CD4-positive, CD25-positive, alpha-beta regulatory T cell (primary cell): ENCODE results near the gene HAND1. TPM values are rescaled to one million over a fixed set of nuclear protein-coding genes. Genes with fewer than 3 reads are reported as not detected.
"Not testable (repeated sequence)": the region's sequence is repeated elsewhere in the genome, so short reads cannot be mapped to it uniquely, and the experiment has no call there.

Experiments
- ATAC-seq, 2 donors: fragments of 150-1000 bp; cut with Tn5 transposase; one replicate each; pipeline ENCODE4 v1.10.0; 2021; ENCODE audit warnings: low read depth in 2 of 2, moderate number of reproducible peaks in 2 of 2, moderate library complexity in 1 of 2
- DNase-seq, 3 donors: peaks; one replicate each; pipeline versions ENCODE4 v3.0.0 to v3.0.0-alpha.2; 2012 to 2022; ENCODE audit warnings: mixed read lengths in 1 of 3
- H3K27ac ChIP-seq: one replicate; pipeline ENCODE4 v1.7.0; 2013; ENCODE audit warnings: mild to moderate bottlenecking, low read length; ENCODE audit not compliant: insufficient read depth, poor library complexity, severe bottlenecking
- H3K27me3 ChIP-seq: one replicate; pipeline ENCODE4 v1.7.0; 2013; ENCODE audit warnings: low read length; ENCODE audit not compliant: control insufficient read depth, insufficient read depth
- H3K36me3 ChIP-seq: one replicate; pipeline ENCODE4 v1.7.0; 2013; ENCODE audit warnings: mild to moderate bottlenecking, low read length, moderate library complexity; ENCODE audit not compliant: control insufficient read depth, insufficient read depth
- H3K4me1 ChIP-seq: 2 replicates; pipeline ENCODE4 v1.7.0; 2013; ENCODE audit warnings: mild to moderate bottlenecking, low read length; ENCODE audit not compliant: insufficient read depth, control insufficient read depth, poor library complexity, severe bottlenecking
- H3K4me3 ChIP-seq: one replicate; pipeline ENCODE4 v1.7.0; 2013; ENCODE audit warnings: low read depth, mild to moderate bottlenecking, low read length, moderate library complexity
- H3K9me3 ChIP-seq, 2 experiments: 1 replicate in 1 of 2; 2 replicates in 1 of 2; pipeline ENCODE4 v1.7.0; 2013; ENCODE audit warnings: low read length in 2 of 2, mild to moderate bottlenecking in 1 of 2, moderate library complexity in 1 of 2; ENCODE audit not compliant: control insufficient read depth in 2 of 2
- H3K27ac Mint-ChIP-seq, 3 donors: one replicate each; pipeline ENCODE4 v1.8.0; 2020 to 2022; ENCODE audit warnings: mild to moderate bottlenecking in 3 of 3, mixed read lengths in 3 of 3, moderate library complexity in 2 of 3
- H3K27me3 Mint-ChIP-seq: one replicate; pipeline ENCODE4 v1.8.0; 2022; ENCODE audit warnings: mild to moderate bottlenecking, mixed read lengths
- H3K36me3 Mint-ChIP-seq: one replicate; pipeline ENCODE4 v1.8.0; 2020; ENCODE audit warnings: mixed read lengths
- H3K4me1 Mint-ChIP-seq, 4 donors: one replicate each; pipeline ENCODE4 v1.8.0; 2020 to 2022; ENCODE audit warnings: mixed read lengths in 4 of 4, mild to moderate bottlenecking in 1 of 4
- H3K4me3 Mint-ChIP-seq, 4 donors: one replicate each; pipeline ENCODE4 v1.8.0; 2020 to 2022; ENCODE audit warnings: mild to moderate bottlenecking in 4 of 4, mixed read lengths in 4 of 4, moderate library complexity in 3 of 4
- H3K9me3 Mint-ChIP-seq, 7 donors: one replicate each; pipeline ENCODE4 v1.8.0; 2020 to 2022; ENCODE audit warnings: mixed read lengths in 7 of 7, mild to moderate bottlenecking in 3 of 7, moderate library complexity in 2 of 7
- polyA plus RNA-seq, 4 donors: library from polyadenylated mRNA; unstranded; fragments of 300-500 nt; fragmentation: Illumina TruSeq; gene quantifications; one replicate each; pipeline ENCODE4 v1.2.3, GENCODE V29; 2021
- total RNA-seq: library from RNA; stranded (reverse); gene quantifications from one replicate; pipeline ENCODE4 v1.2.3, GENCODE V29; 2022

Gene HAND1
- total and polyA plus RNA-seq, 5 donors from 2014 or later, result not detected

DNA sequence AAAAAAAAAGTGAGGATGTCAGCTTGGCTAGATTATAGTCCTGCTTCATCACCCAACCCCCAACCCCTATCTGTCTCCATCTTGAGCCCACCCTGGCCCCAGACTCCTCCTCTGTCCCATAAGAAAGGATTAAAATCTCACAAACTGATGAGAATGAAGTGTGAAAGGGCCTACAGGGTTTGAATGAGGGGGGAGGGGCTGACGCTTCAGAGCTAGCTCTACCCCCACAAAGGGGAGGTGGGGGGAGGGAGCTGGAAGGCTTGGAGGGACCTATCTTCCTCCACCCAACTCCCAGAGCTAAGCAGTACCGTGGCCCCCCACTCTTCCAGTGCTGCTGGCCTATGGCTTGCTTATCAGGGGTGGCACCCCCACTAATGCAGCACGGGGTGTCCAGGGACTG, 43.7 kb upstream of the HAND1 start:
- ATAC-seq (no peak), DNase-seq (no peak)
- Mint-ChIP-seq H3K4me1 (peaks cover 0 to 1% (median 0%) of the 10 kb centered on the region in 4 donors), H3K36me3 (no peaks in the 10 kb centered on the region), H3K27me3 (peaks cover 46% of the 10 kb centered on the region), H3K9me3 (no peaks in the 10 kb centered on the region), H3K27ac (no peak overlapping the region), H3K4me3 (no peak overlapping the region)
- no peaks in the 10 kb centered on the region for H3K9me3 ChIP-seq
- H3K36me3 ChIP-seq, result no peaks in the 10 kb centered on the region
- H3K27me3 ChIP-seq, result peaks cover 2% of the 10 kb centered on the region
- H3K27ac ChIP-seq, result no peak overlapping the region
- H3K4me1 ChIP-seq, result no peaks in the 10 kb centered on the region
- no peak overlapping the region for H3K4me3 ChIP-seq

GRCh38 chr5:154520861-154521453, 42.9 kb upstream of the HAND1 start:
- Mint-ChIP-seq H3K9me3 (no peaks in the 10 kb centered on the region), H3K27me3 (peaks cover 43% of the 10 kb centered on the region), H3K4me3 (no peak overlapping the region), H3K27ac (no peak overlapping the region), H3K4me1 (peaks cover 0 to 1% (median 0%) of the 10 kb centered on the region in 4 donors), H3K36me3 (no peaks in the 10 kb centered on the region)
- Histone ChIP-seq H3K27me3 (peaks cover 2% of the 10 kb centered on the region), H3K4me3 (no peak overlapping the region), H3K9me3 (no peaks in the 10 kb centered on the region), H3K4me1 (no peaks in the 10 kb centered on the region), H3K27ac (no peak overlapping the region), H3K36me3 (no peaks in the 10 kb centered on the region)
- DNase-seq, result no peak
- ATAC-seq, result no peak

- Histone ChIP-seq H3K27me3 (peaks cover 4% of the 10 kb centered on the region), H3K9me3 (no peaks in the 10 kb centered on the region), H3K4me1 (no peaks in the 10 kb centered on the region), H3K4me3 (no peak overlapping the region), H3K36me3 (no peaks in the 10 kb centered on the region), H3K27ac (no peak overlapping the region)
- Mint-ChIP-seq H3K9me3 (no peaks in the 10 kb centered on the region), H3K27ac (no peak overlapping the region), H3K27me3 (peaks cover 38% of the 10 kb centered on the region), H3K4me3 (peak overlapping the region in 1 of 4 donors; percentile 18), H3K4me1 (peaks cover 0 to 1% (median 0%) of the 10 kb centered on the region in 4 donors), H3K36me3 (no peaks in the 10 kb centered on the region)
- DNase-seq (no peak), ATAC-seq (no peak)
Measured at GRCh38 chr5:154519359-154519758, 41.3 kb upstream of the HAND1 start.

GRCh38 chr5:154518438-154518867, 40.4 kb upstream of the HAND1 start:
- Mint-ChIP-seq H3K27ac (no peak overlapping the region), H3K36me3 (no peaks in the 10 kb centered on the region), H3K4me3 (no peak overlapping the region), H3K9me3 (peaks cover 0 to 1% (median 0%) of the 10 kb centered on the region in 7 donors), H3K4me1 (peaks cover 0 to 5% (median 2%) of the 10 kb centered on the region in 4 donors), H3K27me3 (peaks cover 36% of the 10 kb centered on the region)
- Histone ChIP-seq H3K9me3 (no peaks in the 10 kb centered on the region), H3K27ac (no peak overlapping the region), H3K27me3 (peaks cover 4% of the 10 kb centered on the region), H3K4me1 (no peaks in the 10 kb centered on the region), H3K4me3 (no peak overlapping the region), H3K36me3 (no peaks in the 10 kb centered on the region)
- ATAC-seq (no peak), DNase-seq (no peak)

DNA sequence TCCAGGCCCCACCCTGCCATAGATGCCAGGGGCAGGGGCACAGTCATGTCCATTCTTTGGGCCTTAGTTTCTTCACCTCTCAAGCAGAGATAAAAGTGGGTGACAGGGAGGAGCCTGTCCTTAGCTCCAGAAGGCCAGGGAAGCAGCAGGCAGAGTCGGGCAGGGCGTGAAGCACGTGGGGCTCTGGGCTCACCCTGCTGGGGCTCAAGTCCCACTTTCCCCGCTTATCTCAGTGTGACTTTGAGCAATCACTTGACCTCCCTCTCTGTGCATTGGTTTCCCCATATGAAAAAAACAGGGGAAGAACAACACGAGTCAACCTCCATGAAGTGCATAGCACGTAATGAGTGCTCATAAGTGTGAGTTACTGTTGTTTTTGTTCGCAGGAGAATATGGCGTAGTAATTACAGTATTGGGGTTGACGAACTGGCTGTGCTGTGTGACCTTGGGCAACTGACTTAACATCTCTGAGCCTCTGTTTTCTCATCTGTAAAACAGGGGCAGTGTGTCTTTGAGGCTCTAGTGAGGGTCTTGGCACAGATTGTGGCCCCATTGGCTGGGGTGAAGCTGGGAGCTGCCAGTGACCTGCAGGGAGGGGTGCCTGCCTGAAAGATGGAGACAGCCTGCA, 39.9 kb upstream of the HAND1 start:
- H3K27ac Mint-ChIP-seq, result no peak overlapping the region
- peaks cover 0 to 1% (median 0%) of the 10 kb centered on the region in 7 donors for H3K9me3 Mint-ChIP-seq
- H3K27me3 ChIP-seq, result peaks cover 4% of the 10 kb centered on the region

DNA sequence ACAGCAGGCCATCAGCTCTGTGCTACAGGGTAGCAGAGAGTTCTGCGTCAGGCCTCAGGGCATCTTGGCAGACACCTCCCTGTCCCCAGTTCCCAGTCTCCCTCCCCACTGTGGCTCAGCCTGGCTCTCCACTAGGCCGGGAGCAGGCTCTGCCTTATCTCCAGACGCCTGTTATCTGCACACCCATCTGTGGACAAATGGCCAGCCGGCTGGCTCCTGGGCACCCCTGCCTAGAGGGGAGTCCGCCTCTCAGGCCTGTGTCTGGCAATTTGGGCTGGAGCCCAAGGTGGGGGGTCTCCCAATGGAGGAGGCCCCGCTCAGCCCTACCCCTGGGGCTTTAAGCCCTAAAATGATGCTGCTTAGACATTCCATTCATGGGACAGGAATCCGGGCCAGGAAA, 39.2 kb upstream of the HAND1 start:
- no peak for DNase-seq
- Mint-ChIP-seq H3K27me3 (peaks cover 30% of the 10 kb centered on the region), H3K9me3 (peaks cover 0 to 1% (median 0%) of the 10 kb centered on the region in 7 donors), H3K27ac (no peak overlapping the region), H3K4me1 (peaks cover 0 to 5% (median 2%) of the 10 kb centered on the region in 4 donors), H3K36me3 (no peaks in the 10 kb centered on the region), H3K4me3 (no peak overlapping the region)
- Histone ChIP-seq H3K4me1 (no peaks in the 10 kb centered on the region), H3K9me3 (no peaks in the 10 kb centered on the region), H3K4me3 (no peak overlapping the region), H3K27me3 (peaks cover 4% of the 10 kb centered on the region), H3K27ac (no peak overlapping the region), H3K36me3 (no peaks in the 10 kb centered on the region)
- ATAC-seq, result no peak

More for the DNA sequence above, 39.9 kb upstream of the HAND1 start:
- H3K36me3 ChIP-seq, result no peaks in the 10 kb centered on the region
- Mint-ChIP-seq H3K27me3 (peaks cover 32% of the 10 kb centered on the region), H3K36me3 (no peaks in the 10 kb centered on the region), H3K4me3 (no peak overlapping the region), H3K4me1 (peaks cover 0 to 5% (median 2%) of the 10 kb centered on the region in 4 donors)
- DNase-seq, result no peak
- no peak for ATAC-seq
- H3K27ac ChIP-seq, result no peak overlapping the region
- no peak overlapping the region for H3K4me3 ChIP-seq
- H3K4me1 ChIP-seq, result no peaks in the 10 kb centered on the region
- no peaks in the 10 kb centered on the region for H3K9me3 ChIP-seq

DNA sequence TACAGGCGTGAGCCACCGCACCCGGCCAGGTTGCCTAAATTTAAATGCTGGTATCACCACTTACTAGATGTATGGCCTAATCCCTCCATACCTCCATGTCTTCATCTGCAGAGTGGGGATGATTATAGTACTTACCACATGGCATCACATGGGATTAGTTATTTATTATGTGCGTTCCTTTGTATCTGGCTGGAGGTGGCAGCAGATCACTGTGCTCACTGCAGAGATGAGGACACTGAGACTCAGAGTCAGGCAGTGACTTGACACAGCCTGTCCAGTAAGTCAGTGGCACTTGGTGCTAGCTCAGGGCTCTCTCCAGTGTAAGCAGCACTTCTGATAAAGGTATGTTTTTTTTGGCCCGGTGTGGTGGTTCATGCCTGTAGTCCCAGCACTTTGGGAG, 38.4 kb upstream of the HAND1 start:
- DNase-seq (no peak), ATAC-seq (no peak)
- Histone ChIP-seq H3K4me3 (no peak overlapping the region), H3K4me1 (no peaks in the 10 kb centered on the region), H3K27ac (no peak overlapping the region), H3K27me3 (peaks cover 4% of the 10 kb centered on the region), H3K36me3 (no peaks in the 10 kb centered on the region), H3K9me3 (no peaks in the 10 kb centered on the region)
- H3K4me3 Mint-ChIP-seq, result no peak overlapping the region
- H3K27ac Mint-ChIP-seq, result no peak overlapping the region
- peaks cover 0 to 5% (median 2%) of the 10 kb centered on the region in 4 donors for H3K4me1 Mint-ChIP-seq
- H3K36me3 Mint-ChIP-seq, result no peaks in the 10 kb centered on the region
- H3K27me3 Mint-ChIP-seq, result peaks cover 26% of the 10 kb centered on the region
- peaks cover 0 to 1% (median 0%) of the 10 kb centered on the region in 7 donors for H3K9me3 Mint-ChIP-seq

DNA sequence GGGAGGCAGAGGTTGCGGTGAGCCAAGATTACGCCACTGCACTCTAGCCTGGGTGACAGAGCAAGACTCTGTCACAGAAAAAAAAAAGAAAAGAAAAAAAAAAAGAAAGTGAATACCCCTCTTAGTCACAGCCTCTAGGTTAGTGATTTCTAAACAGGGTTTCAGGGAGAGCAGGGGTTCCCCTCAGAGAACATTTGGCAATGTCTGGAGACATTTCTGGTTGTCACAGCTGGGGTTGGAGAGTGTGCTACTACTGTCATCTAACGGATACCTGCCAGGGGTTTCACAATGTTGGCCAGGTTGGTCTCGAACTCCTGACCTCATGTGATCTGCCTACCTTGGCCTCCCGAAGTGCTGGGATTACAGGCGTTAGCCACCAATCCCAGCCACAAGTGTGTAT, 37.5 kb upstream of the HAND1 start:
- H3K27me3 Mint-ChIP-seq, result peaks cover 22% of the 10 kb centered on the region
- H3K9me3 ChIP-seq, ATAC-seq, H3K9me3 Mint-ChIP-seq, H3K36me3 ChIP-seq, H3K27me3 ChIP-seq, H3K36me3 Mint-ChIP-seq, H3K4me3 ChIP-seq, H3K4me1 ChIP-seq, H3K4me3 Mint-ChIP-seq, DNase-seq, H3K4me1 Mint-ChIP-seq, H3K27ac ChIP-seq, H3K27ac Mint-ChIP-seq: not testable (repeated sequence)
